H1 (cell line): Measurements from ENCODE around the gene MAGI3. TPM values are rescaled to one million over a fixed set of nuclear protein-coding genes. Genes with fewer than 3 reads are reported as not detected.

Experiments
- CEBPB ChIP-seq: IDR thresholded peaks from 2 replicates; pipeline ENCODE4 v1.6.1; 2012; ENCODE audit warnings: low read depth, low read length
- SIX5 ChIP-seq: IDR thresholded peaks from 2 replicates; pipeline ENCODE4 v1.6.1; 2011; ENCODE audit warnings: mild to moderate bottlenecking, low read depth, low read length
- SP1 ChIP-seq: IDR thresholded peaks from 2 replicates; pipeline ENCODE4 v1.6.1; 2011; ENCODE audit warnings: low read depth, low read length
- SP2 ChIP-seq: IDR thresholded peaks from 2 replicates; pipeline ENCODE4 v1.6.1; 2012; ENCODE audit warnings: mild to moderate bottlenecking, low read length, inconsistent platforms
- SP4 ChIP-seq: IDR thresholded peaks from 2 replicates; pipeline ENCODE4 v1.6.1; 2012; ENCODE audit warnings: low read length, inconsistent platforms
- SRF ChIP-seq: IDR thresholded peaks from 2 replicates; pipeline ENCODE4 v1.6.1; 2011; ENCODE audit warnings: mild to moderate bottlenecking, low read depth, low read length, moderate library complexity
- polyA plus RNA-seq, 7 experiments: library from polyadenylated mRNA; depleted of rRNA in 3 of 7; stranded (reverse) in 5 of 7; unstranded in 2 of 7; fragments of >200 nt in 5 of 7; fragments of 200-250 nt in 2 of 7; gene quantifications; 1 replicate in 5 of 7; 2 replicates in 1 of 7; 4 replicates in 1 of 7; pipeline versions ENCODE4 v1.2.1 to v1.2.3, GENCODE V29; 2011 to 2013; ENCODE audit warnings: missing spikeins in 2 of 7, mixed read lengths in 2 of 7
- total RNA-seq: library from RNA; stranded (reverse); fragmentation: NEBNext Ultra II Directional; extraction: Animal tissue kit (Norgen Biotek cat#: 25700); gene quantifications from 2 replicates; pipeline ENCODE4 v1.2.1, GENCODE V29; 2021

Gene MAGI3
- total and polyA plus RNA-seq, 2 of the 8 experiments (the other 6 are each of a cell fraction or from before 2014, with no cell fraction given): 2.3 to 7.8 TPM

DNA sequence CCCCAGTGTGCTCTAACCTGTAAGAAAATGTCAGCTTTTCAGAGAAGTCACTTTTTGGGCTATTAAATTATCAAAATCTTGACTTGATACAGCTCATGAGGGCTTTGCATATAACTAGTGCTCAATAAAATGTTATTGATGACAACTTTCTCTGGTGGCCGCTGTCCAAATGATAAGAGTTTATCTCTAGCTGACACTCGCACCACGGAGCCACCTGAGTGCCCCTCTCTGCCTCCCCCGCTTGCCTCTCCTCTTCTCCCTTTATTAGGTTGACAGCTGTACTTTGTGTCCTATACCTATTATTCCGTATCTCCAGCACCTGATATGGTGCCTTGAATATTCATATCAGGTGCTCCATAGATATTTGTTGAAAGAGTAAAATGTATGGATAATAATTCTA lies 286.2 kb downstream of the MAGI3 start (continued):
- no peak for TF ChIP-seq SP2
- no peak for TF ChIP-seq SP4
- TF ChIP-seq SIX5: no peak
- TF ChIP-seq SRF: no peak
- TF ChIP-seq CEBPB: no peak
- no peak for TF ChIP-seq SP1
